Fibroblast of pulmonary artery (primary cell): ENCODE measurements around the gene SSB.
A peak's percentile ranks its signal among the peaks of the same experiment; 100 is the strongest.

Source experiments
- DNase-seq: peaks from one replicate; pipeline ENCODE4 v3.0.0-alpha.2; 2010; ENCODE audit warnings: low read depth
- H3K4me3 ChIP-seq: replicated peaks from 2 replicates; pipeline ENCODE4 v1.5.1; 2011; ENCODE audit warnings: low read depth, mild to moderate bottlenecking, control low read depth, low read length, moderate library complexity
- TF ChIP-seq, protein P1 (sequence below): IDR thresholded peaks from 2 replicates; pipeline ENCODE4 v1.5.1; 2011; ENCODE audit warnings: mild to moderate bottlenecking, control low read depth, low read length, inconsistent platforms; ENCODE audit errors: missing control alignments

Gene SSB

GRCh38 chr2:169798718-169799592 lies at the start of gene SSB:
Gene SSB, plus strand, starts transcription at chr2:169798871. Its CDS starts 2,090 bp downstream, at chr2:169800961.
- DNase-seq, result peak; percentile 93
- TF ChIP-seq, protein P1, sequence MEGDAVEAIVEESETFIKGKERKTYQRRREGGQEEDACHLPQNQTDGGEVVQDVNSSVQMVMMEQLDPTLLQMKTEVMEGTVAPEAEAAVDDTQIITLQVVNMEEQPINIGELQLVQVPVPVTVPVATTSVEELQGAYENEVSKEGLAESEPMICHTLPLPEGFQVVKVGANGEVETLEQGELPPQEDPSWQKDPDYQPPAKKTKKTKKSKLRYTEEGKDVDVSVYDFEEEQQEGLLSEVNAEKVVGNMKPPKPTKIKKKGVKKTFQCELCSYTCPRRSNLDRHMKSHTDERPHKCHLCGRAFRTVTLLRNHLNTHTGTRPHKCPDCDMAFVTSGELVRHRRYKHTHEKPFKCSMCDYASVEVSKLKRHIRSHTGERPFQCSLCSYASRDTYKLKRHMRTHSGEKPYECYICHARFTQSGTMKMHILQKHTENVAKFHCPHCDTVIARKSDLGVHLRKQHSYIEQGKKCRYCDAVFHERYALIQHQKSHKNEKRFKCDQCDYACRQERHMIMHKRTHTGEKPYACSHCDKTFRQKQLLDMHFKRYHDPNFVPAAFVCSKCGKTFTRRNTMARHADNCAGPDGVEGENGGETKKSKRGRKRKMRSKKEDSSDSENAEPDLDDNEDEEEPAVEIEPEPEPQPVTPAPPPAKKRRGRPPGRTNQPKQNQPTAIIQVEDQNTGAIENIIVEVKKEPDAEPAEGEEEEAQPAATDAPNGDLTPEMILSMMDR, result no peak
- H3K4me3 ChIP-seq, result peak within 1 kb of the TSS; percentile 74

DNA sequence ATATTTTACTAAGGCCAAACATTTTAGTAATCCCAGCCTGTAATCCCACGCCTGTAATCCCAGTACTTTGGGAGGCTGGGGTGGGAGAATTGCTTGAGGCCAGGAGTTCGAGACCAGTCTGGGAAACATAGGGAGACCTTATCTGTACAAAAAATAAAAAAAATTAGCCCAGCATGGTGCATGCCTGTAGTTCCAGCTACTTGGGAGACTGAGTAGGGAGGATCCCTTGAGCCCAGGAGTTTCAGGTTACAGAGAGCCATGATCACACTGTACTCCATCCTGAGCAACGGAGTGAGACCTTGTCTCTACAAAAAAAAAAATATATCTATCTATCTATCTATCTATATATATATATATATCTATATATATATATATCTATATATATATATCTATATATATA lies 45.9 kb upstream of the SSB start:
- TF ChIP-seq, protein P1, result no peak
- no peak for DNase-seq
- H3K4me3 ChIP-seq, result no peak overlapping the region

- TF ChIP-seq, protein P1, result no peak
- no peak for DNase-seq
- no peak overlapping the region for H3K4me3 ChIP-seq
Measured at GRCh38 chr2:169755083-169755870, 43.4 kb upstream of the SSB start.

DNA sequence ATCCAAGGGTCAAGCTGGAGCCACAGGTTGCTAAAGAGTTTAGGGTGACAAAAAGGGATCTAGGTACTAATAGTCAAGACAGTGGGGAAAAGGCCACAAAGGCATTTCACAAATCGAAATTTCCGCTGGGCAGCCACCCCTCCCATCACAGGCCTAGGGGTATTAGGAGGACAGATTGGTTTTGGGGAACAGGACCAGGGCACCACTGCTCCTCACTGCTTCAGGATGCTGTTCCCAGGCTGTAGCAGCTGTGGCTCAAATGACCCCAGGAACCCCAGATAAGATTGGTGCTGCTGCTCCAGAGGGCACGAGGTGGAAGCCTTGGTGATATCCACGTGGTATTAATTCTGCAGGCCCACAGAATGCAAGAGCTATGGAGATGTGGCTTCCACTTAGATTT lies 42.3 kb upstream of the SSB start:
- TF ChIP-seq, protein P1, result no peak
- no peak overlapping the region for H3K4me3 ChIP-seq
- DNase-seq, result no peak

DNA sequence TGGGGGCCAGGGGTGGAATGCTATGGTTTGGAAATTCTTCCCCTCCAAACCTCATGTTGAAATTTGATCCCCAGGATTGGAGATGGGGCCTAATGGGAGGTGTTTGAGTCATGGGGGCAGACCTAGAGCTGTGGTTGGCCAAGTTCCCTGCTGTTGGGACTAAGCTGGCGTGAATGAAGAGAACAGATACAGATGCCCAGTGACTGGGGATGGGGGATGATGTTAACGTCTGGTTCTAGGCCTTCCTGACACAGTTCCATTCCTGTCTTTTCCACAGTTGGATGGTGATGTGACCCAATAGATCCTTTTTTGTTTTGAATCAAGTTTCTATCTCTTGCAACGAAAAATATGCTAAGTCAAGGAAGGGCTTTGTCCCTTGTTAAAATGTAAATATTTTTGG lies 41.3 kb upstream of the SSB start:
- TF ChIP-seq, protein P1, result no peak
- H3K4me3 ChIP-seq, result no peak overlapping the region
- DNase-seq, result no peak

- no peak for DNase-seq
- TF ChIP-seq, protein P1, result no peak
Measured at GRCh38 chr2:169757778-169758177, 40.9 kb upstream of the SSB start.

More at GRCh38 chr2:169757778-169758177, 40.9 kb upstream of the SSB start:
- H3K4me3 ChIP-seq, result no peak overlapping the region
